Stimulated activated CD8-positive, alpha-beta memory T cell treated with anti-CD3 and anti-CD28 coated beads, Interleukin-2, amount 100 ng/mL, for 48 hours (primary cell): Measurements from ENCODE around the gene CYYR1.

Experiments
- DNase-seq, 2 donors: peaks; one replicate each; pipeline ENCODE4 v3.0.0-alpha.2; 2020; ENCODE audit warnings: low read depth in 2 of 2

The CYYR1 gene

GRCh38 chr21:26437326-26438009, 135.6 kb downstream of the CYYR1 start:
- no peak for DNase-seq

- DNase-seq: no peak
Measured at GRCh38 chr21:26433386-26433785, 139.7 kb downstream of the CYYR1 start.

GRCh38 chr21:26432410-26432809, 140.7 kb downstream of the CYYR1 start:
- no peak for DNase-seq

- no peak for DNase-seq
Measured at GRCh38 chr21:26425576-26425975, 147.5 kb downstream of the CYYR1 start.

GRCh38 chr21:26423511-26423910, 149.6 kb downstream of the CYYR1 start:
- no peak for DNase-seq

GRCh38 chr21:26422706-26423105, 150.4 kb downstream of the CYYR1 start:
- DNase-seq: no peak

- DNase-seq: no peak
Measured at GRCh38 chr21:26422138-26422537, 150.9 kb downstream of the CYYR1 start.

- no peak for DNase-seq
Measured at GRCh38 chr21:26421724-26422123, 151.4 kb downstream of the CYYR1 start.
